CD14-positive monocyte (primary cell): Measurements from ENCODE around the gene NPR3. TPM values are rescaled to one million over a fixed set of nuclear protein-coding genes. Genes with fewer than 3 reads are reported as not detected.

Experiments used
- DNase-seq, 3 donors: peaks; one replicate each; pipeline ENCODE4 v3.0.0-alpha.2; 2011 to 2022
- H2AFZ ChIP-seq: 2 replicates; pipeline ENCODE4 v1.6.0; 2012; ENCODE audit warnings: mild to moderate bottlenecking, low read depth, low read length, inconsistent platforms; ENCODE audit not compliant: insufficient read depth, poor library complexity, severe bottlenecking
- H3K27ac ChIP-seq, 2 donors: 1 replicate in 1 of 2; 2 replicates in 1 of 2; pipeline ENCODE4 v1.5.1; 2012 to 2013; ENCODE audit warnings: low read length in 2 of 2, control low read depth in 1 of 2, inconsistent platforms in 1 of 2, low read depth in 1 of 2, mild to moderate bottlenecking in 1 of 2
- H3K27me3 ChIP-seq, 2 donors: one replicate each; pipeline versions ENCODE4 v1.6.0 to v1.6.1; 2011 to 2013; ENCODE audit warnings: low read length in 2 of 2; ENCODE audit not compliant: control insufficient read depth in 2 of 2, insufficient read depth in 2 of 2
- H3K36me3 ChIP-seq, 2 donors: replicated peaks in 1 of 2; 1 replicate in 1 of 2; 2 replicates in 1 of 2; pipeline versions ENCODE4 v1.5.1 to v1.6.1; 2012 to 2013; ENCODE audit warnings: low read length in 2 of 2, control low read depth in 1 of 2, inconsistent platforms in 1 of 2, mild to moderate bottlenecking in 1 of 2; ENCODE audit not compliant: insufficient read depth in 2 of 2, control insufficient read depth in 1 of 2
- H3K4me1 ChIP-seq, 2 donors: 1 replicate in 1 of 2; 2 replicates in 1 of 2; pipeline versions ENCODE4 v1.5.1 to v1.6.1; 2012 to 2013; ENCODE audit warnings: low read length in 2 of 2, control low read depth in 1 of 2, inconsistent platforms in 1 of 2, mild to moderate bottlenecking in 1 of 2, moderate library complexity in 1 of 2; ENCODE audit not compliant: insufficient read depth in 2 of 2, control insufficient read depth in 1 of 2
- H3K4me2 ChIP-seq: replicated peaks from 2 replicates; pipeline ENCODE3; 2012; ENCODE audit warnings: low read length, moderate library complexity, mild to moderate bottlenecking; ENCODE audit not compliant: poor library complexity, severe bottlenecking; ENCODE audit errors: extremely low read depth
- H3K4me3 ChIP-seq, 3 experiments: fragments of 200-600 bp in 1 of 3; sonication (generic) in 1 of 3; replicated peaks in 1 of 3; 1 replicate in 2 of 3; 2 replicates in 1 of 3; pipeline ENCODE4 v1.5.1; 2011 to 2013; ENCODE audit warnings: low read length in 3 of 3, mild to moderate bottlenecking in 3 of 3, control low read depth in 2 of 3, low read depth in 2 of 3, inconsistent platforms in 1 of 3, moderate library complexity in 1 of 3
- H3K79me2 ChIP-seq: 2 replicates; pipeline ENCODE4 v1.6.0; 2012; ENCODE audit warnings: mild to moderate bottlenecking, control low read depth, inconsistent platforms, low read length, moderate library complexity; ENCODE audit not compliant: insufficient read depth
- H3K9ac ChIP-seq: 2 replicates; pipeline ENCODE4 v1.6.0; 2017; ENCODE audit warnings: low read length, mild to moderate bottlenecking; ENCODE audit not compliant: insufficient read depth, poor library complexity, severe bottlenecking
- H3K9me3 ChIP-seq, 2 donors: replicated peaks in 1 of 2; 1 replicate in 1 of 2; 2 replicates in 1 of 2; pipeline versions ENCODE4 v1.5.1 to v1.6.1; 2012 to 2013; ENCODE audit warnings: low read length in 2 of 2, control low read depth in 1 of 2; ENCODE audit not compliant: control insufficient read depth in 1 of 2, insufficient read depth in 1 of 2
- H4K20me1 ChIP-seq: 2 replicates; pipeline ENCODE4 v1.6.0; 2012; ENCODE audit warnings: mild to moderate bottlenecking, low read length, control low read depth, moderate library complexity; ENCODE audit not compliant: insufficient read depth
- H3K27ac Mint-ChIP-seq, 7 donors: one replicate each; pipeline ENCODE4 v1.8.0; 2020; ENCODE audit warnings: mild to moderate bottlenecking in 7 of 7, mixed read lengths in 7 of 7, moderate library complexity in 6 of 7, inconsistent platforms in 2 of 7
- H3K27me3 Mint-ChIP-seq, 3 donors: one replicate each; pipeline ENCODE4 v1.8.0; 2021 to 2022; ENCODE audit warnings: low read depth in 3 of 3, mild to moderate bottlenecking in 3 of 3, mixed read lengths in 3 of 3, moderate library complexity in 3 of 3, inconsistent platforms in 1 of 3
- H3K36me3 Mint-ChIP-seq, 2 donors: one replicate each; pipeline ENCODE4 v1.8.0; 2020; ENCODE audit warnings: mixed read lengths in 2 of 2, inconsistent platforms in 1 of 2, mild to moderate bottlenecking in 1 of 2
- H3K4me1 Mint-ChIP-seq: one replicate; pipeline ENCODE4 v1.8.0; 2020; ENCODE audit warnings: mild to moderate bottlenecking, mixed read lengths
- H3K4me3 Mint-ChIP-seq, 2 donors: one replicate each; pipeline ENCODE4 v1.8.0; 2020; ENCODE audit warnings: mild to moderate bottlenecking in 2 of 2, mixed read lengths in 2 of 2, moderate library complexity in 1 of 2
- H3K9me3 Mint-ChIP-seq, 7 donors: one replicate each; pipeline ENCODE4 v1.8.0; 2020 to 2022; ENCODE audit warnings: mixed read lengths in 7 of 7, mild to moderate bottlenecking in 6 of 7, moderate library complexity in 6 of 7, inconsistent platforms in 2 of 7
- CTCF ChIP-seq: fragments of 200-600 bp; IDR thresholded peaks from one replicate; pipeline ENCODE4 v1.8.0; 2022; ENCODE audit warnings: antibody characterized with exemption, mild to moderate bottlenecking
- WGBS: methylation state at CpG from one replicate; pipeline ENCODE4 v1.1.5; 2013; ENCODE audit warnings: missing lambda C conversion rate; ENCODE audit not compliant: insufficient coverage; 5-methylcytosine and 5-hydroxymethylcytosine counted together
- intact Hi-C, 2 donors: fragments of 100-400 bp; cut with micrococcal nuclease; formaldehyde crosslinking; loops; one replicate each; pipeline versions ENCODE4 v1.15.0 to v1.15.1; 2023
- polyA plus RNA-seq, 3 donors: library from polyadenylated mRNA; depleted of rRNA in 1 of 3; unstranded in 2 of 3; stranded (reverse) in 1 of 3; fragments of 300-500 nt in 2 of 3; fragments of >200 nt in 1 of 3; fragmentation: Illumina TruSeq in 2 of 3; gene quantifications; 1 replicate in 2 of 3; 2 replicates in 1 of 3; pipeline ENCODE4 v1.2.3, GENCODE V29; 2012 to 2021

NPR3 gene
- polyA plus RNA-seq, 3 donors = not detected

GRCh38 chr5:32827981-32828380 is 116.9 kb downstream of the NPR3 start:
- no peak overlapping the region for H2AFZ ChIP-seq
- H3K79me2 ChIP-seq = no peaks in the 10 kb centered on the region
- no peak overlapping the region for H3K4me3 ChIP-seq
- Mint-ChIP-seq H3K4me3 (no peak overlapping the region), H3K9me3 (peaks cover 0 to 6% (median 2%) of the 10 kb centered on the region in 7 donors), H3K4me1 (no peaks in the 10 kb centered on the region), H3K27me3 (peaks cover 0 to 1% (median 0%) of the 10 kb centered on the region in 3 donors), H3K27ac (no peak overlapping the region), H3K36me3 (no peaks in the 10 kb centered on the region)
- no peak overlapping the region for H3K9ac ChIP-seq
- no peak overlapping the region for H3K27ac ChIP-seq
- intact Hi-C loops = no loop called here
- DNase-seq = no peak
- WGBS = 100% methylated on average over 1 of the region's 1 CpG
- no peaks in the 10 kb centered on the region for H4K20me1 ChIP-seq
- no peaks in the 10 kb centered on the region for H3K9me3 ChIP-seq
- no peaks in the 10 kb centered on the region for H3K36me3 ChIP-seq
- no peaks in the 10 kb centered on the region for H3K4me1 ChIP-seq
- TF ChIP-seq CTCF = no peak
- no peak overlapping the region for H3K4me2 ChIP-seq
- no peaks in the 10 kb centered on the region for H3K27me3 ChIP-seq

- Mint-ChIP-seq H3K36me3 (no peaks in the 10 kb centered on the region), H3K4me1 (no peaks in the 10 kb centered on the region), H3K4me3 (no peak overlapping the region), H3K9me3 (peaks cover 0 to 6% (median 2%) of the 10 kb centered on the region in 7 donors), H3K27ac (no peak overlapping the region), H3K27me3 (peaks cover 0 to 1% (median 0%) of the 10 kb centered on the region in 3 donors)
- Histone ChIP-seq H3K27ac (no peak overlapping the region), H3K4me1 (no peaks in the 10 kb centered on the region), H3K79me2 (no peaks in the 10 kb centered on the region), H2AFZ (no peak overlapping the region), H3K27me3 (no peaks in the 10 kb centered on the region), H3K9ac (no peak overlapping the region), H3K4me2 (no peak overlapping the region), H3K4me3 (no peak overlapping the region), H3K36me3 (no peaks in the 10 kb centered on the region), H4K20me1 (no peaks in the 10 kb centered on the region), H3K9me3 (no peaks in the 10 kb centered on the region)
- no peak for DNase-seq
- WGBS = 89% methylated on average over 1 of the region's 2 CpGs
- TF ChIP-seq CTCF = no peak
- intact Hi-C loops = no loop called here
These were observed 117.4 kb downstream of the NPR3 start for GRCh38 chr5:32828492-32828891.
